C4-2B (cell line): ENCODE data around the gene ATP1A4.

ENCODE experiments used
- H3K27ac ChIP-seq: fragments of 450-650 bp; 2 replicates; pipeline ENCODE4 v1.5.1; 2017
- ZFX ChIP-seq: fragments of 450-650 bp; IDR thresholded peaks from 2 replicates; pipeline ENCODE4 v1.6.1; 2017
- TF ChIP-seq, protein P1 (sequence below): fragments of 450-650 bp; conservative IDR thresholded peaks from 2 replicates; pipeline ENCODE4 v1.5.1; 2017; ENCODE audit warnings: mild to moderate bottlenecking

Gene ATP1A4

DNA sequence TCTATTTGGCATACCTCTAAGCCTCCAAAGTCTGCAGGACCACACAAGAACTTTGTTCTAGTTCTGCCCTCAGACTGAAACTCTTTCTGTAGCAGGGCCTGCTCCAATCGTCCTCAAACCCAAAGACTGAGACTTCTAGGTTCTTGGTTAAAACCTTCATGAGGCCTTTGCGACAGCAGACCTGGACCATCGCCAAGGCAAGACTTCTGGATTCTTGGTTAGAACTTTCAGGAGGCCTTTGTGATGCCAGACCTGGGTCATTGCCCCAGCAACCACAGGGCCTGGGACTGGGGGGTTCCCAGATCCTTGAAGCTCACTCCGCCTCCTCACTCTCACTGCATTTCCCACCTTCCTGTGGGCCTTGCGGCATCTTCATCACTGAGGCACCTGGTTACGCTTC lies at the start of gene ATP1A4:
TSS of gene ATP1A4 (plus strand) at position 301 of the 400 bp plus-strand sequence. CDS start 438 bp downstream, outside the sequence.
- TF ChIP-seq, protein P1, sequence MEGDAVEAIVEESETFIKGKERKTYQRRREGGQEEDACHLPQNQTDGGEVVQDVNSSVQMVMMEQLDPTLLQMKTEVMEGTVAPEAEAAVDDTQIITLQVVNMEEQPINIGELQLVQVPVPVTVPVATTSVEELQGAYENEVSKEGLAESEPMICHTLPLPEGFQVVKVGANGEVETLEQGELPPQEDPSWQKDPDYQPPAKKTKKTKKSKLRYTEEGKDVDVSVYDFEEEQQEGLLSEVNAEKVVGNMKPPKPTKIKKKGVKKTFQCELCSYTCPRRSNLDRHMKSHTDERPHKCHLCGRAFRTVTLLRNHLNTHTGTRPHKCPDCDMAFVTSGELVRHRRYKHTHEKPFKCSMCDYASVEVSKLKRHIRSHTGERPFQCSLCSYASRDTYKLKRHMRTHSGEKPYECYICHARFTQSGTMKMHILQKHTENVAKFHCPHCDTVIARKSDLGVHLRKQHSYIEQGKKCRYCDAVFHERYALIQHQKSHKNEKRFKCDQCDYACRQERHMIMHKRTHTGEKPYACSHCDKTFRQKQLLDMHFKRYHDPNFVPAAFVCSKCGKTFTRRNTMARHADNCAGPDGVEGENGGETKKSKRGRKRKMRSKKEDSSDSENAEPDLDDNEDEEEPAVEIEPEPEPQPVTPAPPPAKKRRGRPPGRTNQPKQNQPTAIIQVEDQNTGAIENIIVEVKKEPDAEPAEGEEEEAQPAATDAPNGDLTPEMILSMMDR = no peak
- no peak for TF ChIP-seq ZFX
- no peak within 1 kb of the TSS for H3K27ac ChIP-seq

GRCh38 chr1:160101717-160102522 lies 49.5 kb upstream of the ATP1A4 start:
- TF ChIP-seq, protein P1 = no peak
- no peak for TF ChIP-seq ZFX
- peak overlapping the region; percentile 28 for H3K27ac ChIP-seq

- H3K27ac ChIP-seq = no peak overlapping the region
- no peak for TF ChIP-seq ZFX
- TF ChIP-seq, protein P1 = no peak
Measured at GRCh38 chr1:160103658-160104408, 47.6 kb upstream of the ATP1A4 start.

DNA sequence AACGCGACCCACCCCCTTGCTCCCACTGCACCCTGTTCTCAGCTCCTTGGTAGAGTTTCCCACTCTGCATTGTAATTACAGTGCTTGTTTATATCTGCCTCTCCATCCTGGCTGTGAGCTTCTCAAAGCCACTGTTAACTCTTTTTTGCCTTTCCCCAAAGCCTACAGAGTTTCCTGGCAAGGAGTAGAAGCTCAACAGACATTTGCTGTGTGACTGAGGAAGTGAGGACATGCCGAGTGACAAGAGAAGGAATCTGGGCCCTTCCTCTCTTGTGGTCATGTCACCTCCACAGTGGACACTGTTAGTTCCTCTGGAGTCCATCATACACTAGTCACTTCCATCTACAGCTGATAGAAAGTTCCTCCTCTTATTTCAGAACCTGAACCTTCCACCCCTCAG lies 46.9 kb upstream of the ATP1A4 start:
- TF ChIP-seq, protein P1 = no peak
- no peak for TF ChIP-seq ZFX
- H3K27ac ChIP-seq = no peak overlapping the region

DNA sequence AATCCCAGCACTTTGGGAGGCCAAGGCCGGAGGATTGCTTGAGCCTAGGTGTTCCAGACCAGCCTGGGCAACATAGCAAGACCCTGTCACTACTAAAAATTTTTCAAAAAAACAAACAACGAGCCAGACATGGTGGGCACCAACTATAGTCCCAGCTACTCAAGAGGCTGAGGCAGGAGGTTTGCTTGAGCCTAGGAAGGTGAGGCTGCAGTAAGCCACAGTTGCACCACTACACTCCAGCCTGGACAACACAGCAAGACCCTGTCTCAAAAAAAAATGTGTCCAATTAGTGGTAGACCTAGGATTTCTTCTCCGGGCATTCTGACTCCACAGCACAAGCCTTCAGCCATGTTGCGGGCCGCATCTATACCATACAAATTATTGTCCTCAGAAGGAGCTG lies 46.2 kb upstream of the ATP1A4 start:
- no peak for TF ChIP-seq ZFX
- TF ChIP-seq, protein P1 = no peak
- H3K27ac ChIP-seq = no peak overlapping the region

- H3K27ac ChIP-seq = no peak overlapping the region
- TF ChIP-seq, protein P1 = no peak
- no peak for TF ChIP-seq ZFX
Measured at GRCh38 chr1:160107512-160107911, 43.9 kb upstream of the ATP1A4 start.
